HL-60 (cell line): Measurements from ENCODE around the gene TMEM59.

Experiments used
- DNase-seq, 2 experiments: peaks; one replicate each; pipeline ENCODE4 v3.0.0-alpha.2; 2010 to 2020; ENCODE audit warnings: low read depth in 1 of 2, low spot score in 1 of 2
- H3K27ac ChIP-seq: fragments of 250-450 bp; sonication (Bioruptor Pico); replicated peaks from 2 replicates; pipeline ENCODE4 v1.5.1; 2020; ENCODE audit warnings: mild to moderate bottlenecking, moderate library complexity
- H3K27me3 ChIP-seq: fragments of 250-450 bp; sonication (Bioruptor Pico); 2 replicates; pipeline ENCODE4 v1.5.1; 2021; ENCODE audit warnings: mild to moderate bottlenecking, moderate library complexity; ENCODE audit not compliant: insufficient read depth, poor library complexity, severe bottlenecking
- H3K4me3 ChIP-seq: replicated peaks from 2 replicates; pipeline ENCODE4 v1.5.1; 2011; ENCODE audit warnings: mild to moderate bottlenecking, control low read depth, low read length; ENCODE audit not compliant: insufficient read depth
- GABPA ChIP-seq: IDR thresholded peaks from 2 replicates; pipeline ENCODE4 v1.6.1; 2012; ENCODE audit warnings: low read depth
- POLR2AphosphoS5 ChIP-seq: IDR thresholded peaks from 2 replicates; pipeline ENCODE4 v1.6.1; 2012; ENCODE audit warnings: low read depth
- SPI1 ChIP-seq: IDR thresholded peaks from 2 replicates; pipeline ENCODE4 v1.6.1; 2012; ENCODE audit warnings: low read depth, mild to moderate bottlenecking, borderline replicate concordance
- TF ChIP-seq, protein P1 (sequence below): IDR thresholded peaks from one replicate; pipeline ENCODE4 v1.5.1; 2011; ENCODE audit warnings: low read length, control low read depth, inconsistent platforms; ENCODE audit not compliant: insufficient read depth
- TF ChIP-seq, protein P2 (sequence below): IDR thresholded peaks from 2 replicates; pipeline ENCODE4 v1.6.1; 2012; ENCODE audit warnings: low read depth; ENCODE audit not compliant: insufficient replicate concordance

The TMEM59 gene

DNA sequence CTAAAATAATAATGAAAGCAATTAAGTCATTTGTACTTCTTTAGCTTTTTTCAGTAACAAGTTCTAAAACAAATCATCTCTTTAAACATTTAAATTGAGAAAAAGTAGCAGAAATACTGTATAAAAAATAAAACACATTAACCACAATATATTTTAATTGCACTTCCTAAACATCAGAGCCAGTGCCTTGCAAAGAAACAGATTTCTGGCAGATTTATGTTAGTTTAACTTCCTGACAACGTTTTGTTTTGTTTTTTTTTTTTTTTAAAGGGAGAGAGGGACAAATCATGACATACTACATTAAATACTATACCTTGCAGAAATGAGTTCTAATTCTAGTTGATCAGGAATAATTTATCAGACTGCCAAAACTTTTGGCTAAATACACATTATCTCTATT is 11.2 kb downstream of the TMEM59 start:
- no peak for DNase-seq
- H3K27me3 ChIP-seq, result no peaks in the 10 kb centered on the region
- no peak overlapping the region for H3K27ac ChIP-seq
- TF ChIP-seq GABPA, result no peak
- TF ChIP-seq SPI1, result no peak
- TF ChIP-seq, protein P1, sequence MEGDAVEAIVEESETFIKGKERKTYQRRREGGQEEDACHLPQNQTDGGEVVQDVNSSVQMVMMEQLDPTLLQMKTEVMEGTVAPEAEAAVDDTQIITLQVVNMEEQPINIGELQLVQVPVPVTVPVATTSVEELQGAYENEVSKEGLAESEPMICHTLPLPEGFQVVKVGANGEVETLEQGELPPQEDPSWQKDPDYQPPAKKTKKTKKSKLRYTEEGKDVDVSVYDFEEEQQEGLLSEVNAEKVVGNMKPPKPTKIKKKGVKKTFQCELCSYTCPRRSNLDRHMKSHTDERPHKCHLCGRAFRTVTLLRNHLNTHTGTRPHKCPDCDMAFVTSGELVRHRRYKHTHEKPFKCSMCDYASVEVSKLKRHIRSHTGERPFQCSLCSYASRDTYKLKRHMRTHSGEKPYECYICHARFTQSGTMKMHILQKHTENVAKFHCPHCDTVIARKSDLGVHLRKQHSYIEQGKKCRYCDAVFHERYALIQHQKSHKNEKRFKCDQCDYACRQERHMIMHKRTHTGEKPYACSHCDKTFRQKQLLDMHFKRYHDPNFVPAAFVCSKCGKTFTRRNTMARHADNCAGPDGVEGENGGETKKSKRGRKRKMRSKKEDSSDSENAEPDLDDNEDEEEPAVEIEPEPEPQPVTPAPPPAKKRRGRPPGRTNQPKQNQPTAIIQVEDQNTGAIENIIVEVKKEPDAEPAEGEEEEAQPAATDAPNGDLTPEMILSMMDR, result no peak
- H3K4me3 ChIP-seq, result no peak overlapping the region

DNA sequence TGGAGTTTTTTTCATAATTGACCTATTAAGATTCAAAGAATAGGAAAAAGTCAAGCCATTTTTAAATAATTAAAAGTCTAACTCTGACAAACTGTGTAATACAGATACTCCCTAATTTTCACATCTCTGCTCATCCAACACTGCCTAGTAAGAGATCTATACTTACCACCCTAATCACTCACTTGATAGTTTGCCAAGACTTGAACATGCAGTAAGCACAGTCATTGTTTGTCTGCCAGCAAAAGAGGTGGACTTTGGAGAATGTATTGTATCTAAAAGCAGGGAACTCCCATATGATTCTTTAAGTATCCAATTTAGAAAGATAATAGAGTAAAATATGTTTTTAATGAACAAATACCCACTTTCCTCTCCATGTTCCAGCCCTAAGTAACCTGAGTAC is 15.5 kb downstream of the TMEM59 start:
- no peak for DNase-seq
- H3K27ac ChIP-seq, result no peak overlapping the region
- no peaks in the 10 kb centered on the region for H3K27me3 ChIP-seq
- TF ChIP-seq GABPA (no peak), SPI1 (no peak), POLR2AphosphoS5 (no peak)
- TF ChIP-seq, protein P1, result no peak
- TF ChIP-seq, protein P2, sequence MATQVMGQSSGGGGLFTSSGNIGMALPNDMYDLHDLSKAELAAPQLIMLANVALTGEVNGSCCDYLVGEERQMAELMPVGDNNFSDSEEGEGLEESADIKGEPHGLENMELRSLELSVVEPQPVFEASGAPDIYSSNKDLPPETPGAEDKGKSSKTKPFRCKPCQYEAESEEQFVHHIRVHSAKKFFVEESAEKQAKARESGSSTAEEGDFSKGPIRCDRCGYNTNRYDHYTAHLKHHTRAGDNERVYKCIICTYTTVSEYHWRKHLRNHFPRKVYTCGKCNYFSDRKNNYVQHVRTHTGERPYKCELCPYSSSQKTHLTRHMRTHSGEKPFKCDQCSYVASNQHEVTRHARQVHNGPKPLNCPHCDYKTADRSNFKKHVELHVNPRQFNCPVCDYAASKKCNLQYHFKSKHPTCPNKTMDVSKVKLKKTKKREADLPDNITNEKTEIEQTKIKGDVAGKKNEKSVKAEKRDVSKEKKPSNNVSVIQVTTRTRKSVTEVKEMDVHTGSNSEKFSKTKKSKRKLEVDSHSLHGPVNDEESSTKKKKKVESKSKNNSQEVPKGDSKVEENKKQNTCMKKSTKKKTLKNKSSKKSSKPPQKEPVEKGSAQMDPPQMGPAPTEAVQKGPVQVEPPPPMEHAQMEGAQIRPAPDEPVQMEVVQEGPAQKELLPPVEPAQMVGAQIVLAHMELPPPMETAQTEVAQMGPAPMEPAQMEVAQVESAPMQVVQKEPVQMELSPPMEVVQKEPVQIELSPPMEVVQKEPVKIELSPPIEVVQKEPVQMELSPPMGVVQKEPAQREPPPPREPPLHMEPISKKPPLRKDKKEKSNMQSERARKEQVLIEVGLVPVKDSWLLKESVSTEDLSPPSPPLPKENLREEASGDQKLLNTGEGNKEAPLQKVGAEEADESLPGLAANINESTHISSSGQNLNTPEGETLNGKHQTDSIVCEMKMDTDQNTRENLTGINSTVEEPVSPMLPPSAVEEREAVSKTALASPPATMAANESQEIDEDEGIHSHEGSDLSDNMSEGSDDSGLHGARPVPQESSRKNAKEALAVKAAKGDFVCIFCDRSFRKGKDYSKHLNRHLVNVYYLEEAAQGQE, result no peak
- H3K4me3 ChIP-seq, result no peak overlapping the region

DNA sequence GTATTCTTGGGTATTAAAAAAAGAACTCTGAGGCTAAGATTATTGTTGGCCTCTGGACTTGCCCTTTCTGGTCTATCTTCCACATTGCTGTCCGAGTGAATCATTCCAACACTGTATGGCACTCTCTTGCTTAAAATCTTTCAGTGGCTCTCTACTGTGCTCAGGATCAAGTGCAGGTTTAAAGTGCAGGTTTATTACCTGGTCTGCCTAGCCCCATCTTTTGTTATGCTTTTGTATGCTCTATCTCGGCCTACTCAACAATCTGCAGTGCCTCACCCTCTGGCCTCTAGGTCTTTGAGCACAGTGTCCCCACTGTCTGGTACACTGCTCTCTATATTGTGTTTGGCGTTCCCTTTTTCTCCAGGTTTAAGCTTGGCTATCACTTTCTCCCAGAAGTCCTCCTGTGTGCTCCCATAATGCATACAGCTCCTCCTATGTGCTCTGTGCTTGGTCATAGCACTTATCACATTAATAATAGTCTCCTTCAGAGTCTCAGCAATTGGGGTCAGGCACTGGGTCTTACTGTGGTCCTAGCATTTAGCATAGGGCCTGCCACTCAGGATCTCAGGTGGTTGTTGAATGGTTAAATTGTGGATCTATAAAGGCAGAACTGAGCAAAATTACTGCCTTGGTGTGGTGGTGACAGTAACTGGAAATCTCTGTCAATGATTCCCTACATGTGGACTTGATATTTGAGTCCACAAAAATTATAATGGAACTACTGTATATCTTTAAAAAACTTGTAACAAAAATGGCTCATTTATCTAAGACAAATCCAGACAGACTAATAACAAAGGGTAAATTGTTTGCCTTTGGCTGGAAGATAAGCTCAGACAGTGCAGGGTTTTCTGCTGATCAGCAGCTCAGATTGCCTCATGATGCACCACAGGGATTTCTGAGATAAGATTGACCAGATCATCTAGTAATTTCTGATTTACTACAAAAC is 24.4 kb downstream of the TMEM59 start:
- TF ChIP-seq GABPA, result no peak
- no peak for TF ChIP-seq SPI1
- TF ChIP-seq, protein P2, result no peak
- TF ChIP-seq, protein P1, result no peak
- TF ChIP-seq POLR2AphosphoS5, result no peak
- H3K27ac ChIP-seq, result no peak overlapping the region
- no peak overlapping the region for H3K4me3 ChIP-seq
- DNase-seq, result no peak
- H3K27me3 ChIP-seq, result no peaks in the 10 kb centered on the region
